K562 (cell line): ENCODE measurements around the gene RNPEP. TPM values are rescaled to one million over a fixed set of nuclear protein-coding genes. Genes with fewer than 3 reads are reported as not detected.
A peak's percentile ranks its signal among the peaks of the same experiment; 100 is the strongest.

Source experiments
- ATF2 ChIP-seq: sonication (generic); formaldehyde crosslinking; IDR thresholded peaks from 2 replicates; pipeline ENCODE4 v1.8.1; 2022; ENCODE audit warnings: missing genetic modification reagents
- BCL6 ChIP-seq: fragments of 250-450 bp; sonication (Bioruptor Pico); IDR thresholded peaks from 2 replicates; pipeline ENCODE4 v1.4.0; 2020
- CGGBP1 ChIP-seq: fragments of 250-450 bp; sonication (Bioruptor Pico); IDR thresholded peaks from 2 replicates; pipeline ENCODE4 v1.9.0; 2021; ENCODE audit warnings: mild to moderate bottlenecking
- E2F6 ChIP-seq, 2 experiments: IDR thresholded peaks; 2 replicates each; pipeline ENCODE4 v1.6.1; 2011; ENCODE audit warnings: borderline replicate concordance in 1 of 2, control low read depth in 1 of 2, low read depth in 1 of 2, low read length in 1 of 2, mild to moderate bottlenecking in 1 of 2, mixed read lengths in 1 of 2, moderate library complexity in 1 of 2; ENCODE audit not compliant: insufficient read depth in 1 of 2, insufficient read length in 1 of 2, poor library complexity in 1 of 2, severe bottlenecking in 1 of 2; ENCODE audit errors: extremely low read depth in 1 of 2
- MLX ChIP-seq, 2 experiments: fragments of 450-650 bp in 1 of 2; sonication (generic) in 1 of 2; formaldehyde crosslinking; conservative IDR thresholded peaks; 2 replicates each; pipeline versions ENCODE4 v1.4.0 to v1.8.1; 2020 to 2022; ENCODE audit warnings: mild to moderate bottlenecking in 1 of 2, missing genetic modification reagents in 1 of 2
- NR2C2 ChIP-seq, 2 experiments: fragments of 200-800 bp in 1 of 2; sonication (Bioruptor generic) in 1 of 2; sonication (generic) in 1 of 2; formaldehyde crosslinking in 1 of 2; IDR thresholded peaks; 2 replicates each; pipeline versions ENCODE4 v1.6.1 to v1.8.0; 2016 to 2022; ENCODE audit warnings: mild to moderate bottlenecking in 1 of 2, missing compliant biosample characterization in 1 of 2, missing genetic modification characterization in 1 of 2, missing genetic modification reagents in 1 of 2
- PCBP1 ChIP-seq: fragments of 200-400 bp; formaldehyde crosslinking; IDR thresholded peaks from 2 replicates; pipeline ENCODE4 v1.6.1; 2018; ENCODE audit warnings: mild to moderate bottlenecking, low read depth, low read length; ENCODE audit not compliant: poor library complexity, severe bottlenecking
- PML ChIP-seq: IDR thresholded peaks from 2 replicates; pipeline ENCODE4 v1.6.1; 2012; ENCODE audit warnings: low read length, inconsistent platforms
- RBBP5 ChIP-seq: fragments of 200-600 bp; sonication (generic); IDR thresholded peaks from 2 replicates; pipeline ENCODE4 v1.6.1; 2012; ENCODE audit warnings: borderline replicate concordance, mild to moderate bottlenecking, low read length, control low read depth, inconsistent platforms; ENCODE audit not compliant: insufficient read depth, poor library complexity, severe bottlenecking
- RREB1 ChIP-seq: fragments of 250-450 bp; sonication (Bioruptor Pico); IDR thresholded peaks from 2 replicates; pipeline ENCODE4 v1.4.0; 2020
- STAG1 ChIP-seq: sonication (generic); formaldehyde crosslinking; IDR thresholded peaks from 2 replicates; pipeline ENCODE4 v1.5.0; 2020; ENCODE audit warnings: missing genetic modification reagents, borderline replicate concordance
- U2AF1 ChIP-seq: fragments of 200-400 bp; formaldehyde crosslinking; optimal IDR thresholded peaks from 2 replicates; pipeline ENCODE3; 2017; ENCODE audit warnings: mild to moderate bottlenecking, low read depth, low read length, moderate library complexity
- ZNF699 ChIP-seq: fragments of 250-450 bp; sonication (Bioruptor Pico); IDR thresholded peaks from 2 replicates; pipeline ENCODE4 v1.8.0; 2021; ENCODE audit warnings: mild to moderate bottlenecking, moderate library complexity; ENCODE audit not compliant: insufficient replicate concordance
- polyA plus RNA-seq, 8 experiments: library from polyadenylated mRNA; depleted of rRNA in 4 of 8; stranded (reverse) in 5 of 8; unstranded in 3 of 8; fragments of >200 nt; fragmentation: Nextera tagmentation in 2 of 8; fragmentation: Illumina TruSeq in 1 of 8; extraction: Ambion mirVana in 2 of 8; extraction: Trizol in 1 of 8; gene quantifications; 2 replicates each; pipeline versions ENCODE4 v1.2.1 to v1.2.3, GENCODE V29; 2011 to 2014; ENCODE audit warnings: inconsistent platforms in 1 of 8, missing spikeins in 1 of 8
- total RNA-seq, 7 experiments: library from RNA; depleted of rRNA in 6 of 7; stranded (reverse); fragments of >200 nt in 6 of 7; fragmentation: Illumina TruSeq in 2 of 7; extraction: Trizol in 2 of 7; gene quantifications; 2 replicates each; pipeline versions ENCODE4 v1.2.1 to v1.2.3, GENCODE V29; 2011 to 2021; ENCODE audit warnings: low replicate concordance in 1 of 7

Gene RNPEP
- total and polyA plus RNA-seq, 9 of the 15 experiments (the other 6 are each of a cell fraction or from before 2014, with no cell fraction given): 27.5 to 131 (median 63.4) TPM

GRCh38 chr1:201941420-201942128 lies 40.9 kb upstream of the RNPEP start (continued):
- TF ChIP-seq RREB1 (CRISPR knock-in tag) (0 out of 2 replicates have a peak, but pooled peaks have one; percentile 33), PCBP1 (no peak), CGGBP1 (no peak), U2AF1 (no peak), ZNF699 (no peak), RBBP5 (peak; percentile 82), E2F6 (IDR thresholded peaks at IDR 0.05; ENCODE audit: borderline replicate concordance in 1 of 2, extremely low read depth in 1 of 2, insufficient read depth in 1 of 2, insufficient read length in 1 of 2, low read depth in 1 of 2, low read length in 1 of 2, poor library complexity in 1 of 2, severe bottlenecking in 1 of 2) (peak in 1 of 2 experiments; percentile 48), PML (peak; percentile 26; the same call in 1 of the 2 replicates), NR2C2 (CRISPR knock-in tag; IDR thresholded peaks at IDR 0.05) (no peak), NR2C2 (tag; IDR thresholded peaks at IDR 0.05) (peak; percentile 71), MLX (CRISPR knock-in tag; conservative IDR thresholded peaks at IDR 0.05) (no peak), STAG1 (CRISPR knock-in tag) (no peak), BCL6 (no peak), ATF2 (no peak)
